ENCODE results near the gene SORBS2.

The SORBS2 gene

DNA sequence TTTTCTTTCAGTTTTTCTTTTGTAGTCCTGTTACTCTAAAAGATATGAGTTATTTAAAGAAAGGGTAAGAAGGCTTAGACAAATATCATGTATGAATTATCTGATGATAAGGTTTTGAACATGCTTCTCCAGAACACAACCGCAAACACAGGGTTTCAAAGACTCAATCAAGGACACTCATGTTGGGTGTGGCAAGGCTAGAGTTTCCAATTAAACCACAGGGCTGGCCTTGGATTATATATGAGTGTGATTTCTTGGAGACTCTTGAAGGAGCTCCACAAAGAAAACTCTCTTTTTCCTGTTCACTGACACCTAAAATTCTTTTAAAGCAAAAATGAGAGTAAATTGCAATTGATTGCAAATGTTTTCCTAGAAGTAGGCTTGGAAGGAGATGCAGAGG lies 166.6 kb downstream of the SORBS2 start:
- H3K4me3 ChIP-seq (ENCODE audit: low read depth, low read length) = no peak overlapping the region
- in situ Hi-C loops (cut with HindIII; ENCODE audit: low pct_ligation_motif_present, low sequenced_read_pairs) = no loop called here
- no peak overlapping the region for H3K27ac ChIP-seq
- peaks cover 41% of the 10 kb centered on the region for H3K36me3 ChIP-seq (replicated peaks)
- no peak for DNase-seq
- no peaks in the 10 kb centered on the region for H3K27me3 ChIP-seq (replicated peaks)
- TF ChIP-seq, protein P1, sequence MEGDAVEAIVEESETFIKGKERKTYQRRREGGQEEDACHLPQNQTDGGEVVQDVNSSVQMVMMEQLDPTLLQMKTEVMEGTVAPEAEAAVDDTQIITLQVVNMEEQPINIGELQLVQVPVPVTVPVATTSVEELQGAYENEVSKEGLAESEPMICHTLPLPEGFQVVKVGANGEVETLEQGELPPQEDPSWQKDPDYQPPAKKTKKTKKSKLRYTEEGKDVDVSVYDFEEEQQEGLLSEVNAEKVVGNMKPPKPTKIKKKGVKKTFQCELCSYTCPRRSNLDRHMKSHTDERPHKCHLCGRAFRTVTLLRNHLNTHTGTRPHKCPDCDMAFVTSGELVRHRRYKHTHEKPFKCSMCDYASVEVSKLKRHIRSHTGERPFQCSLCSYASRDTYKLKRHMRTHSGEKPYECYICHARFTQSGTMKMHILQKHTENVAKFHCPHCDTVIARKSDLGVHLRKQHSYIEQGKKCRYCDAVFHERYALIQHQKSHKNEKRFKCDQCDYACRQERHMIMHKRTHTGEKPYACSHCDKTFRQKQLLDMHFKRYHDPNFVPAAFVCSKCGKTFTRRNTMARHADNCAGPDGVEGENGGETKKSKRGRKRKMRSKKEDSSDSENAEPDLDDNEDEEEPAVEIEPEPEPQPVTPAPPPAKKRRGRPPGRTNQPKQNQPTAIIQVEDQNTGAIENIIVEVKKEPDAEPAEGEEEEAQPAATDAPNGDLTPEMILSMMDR (IDR thresholded peaks at IDR 0.05; ENCODE audit: low read depth, low read length, missing control alignments) = no peak

GRCh38 chr4:185644408-185644807 lies 167.6 kb downstream of the SORBS2 start:
- no peak for DNase-seq
- H3K4me3 ChIP-seq (ENCODE audit: low read depth, low read length) = no peak overlapping the region
- no peak overlapping the region for H3K27ac ChIP-seq
- TF ChIP-seq, protein P1 (IDR thresholded peaks at IDR 0.05; ENCODE audit: low read depth, low read length, missing control alignments) = no peak
- in situ Hi-C loops (cut with HindIII; ENCODE audit: low pct_ligation_motif_present, low sequenced_read_pairs) = no loop called here
- H3K27me3 ChIP-seq (replicated peaks) = no peaks in the 10 kb centered on the region
- peaks cover 39% of the 10 kb centered on the region for H3K36me3 ChIP-seq (replicated peaks)

- in situ Hi-C loops (cut with HindIII; ENCODE audit: low pct_ligation_motif_present, low sequenced_read_pairs) = no loop called here
- DNase-seq = no peak
- no peak overlapping the region for H3K27ac ChIP-seq
- H3K27me3 ChIP-seq (replicated peaks) = no peaks in the 10 kb centered on the region
- H3K4me3 ChIP-seq (ENCODE audit: low read depth, low read length) = no peak overlapping the region
- TF ChIP-seq, protein P1 (IDR thresholded peaks at IDR 0.05; ENCODE audit: low read depth, low read length, missing control alignments) = no peak
- peaks cover 40% of the 10 kb centered on the region for H3K36me3 ChIP-seq (replicated peaks)
These were observed 169.1 kb downstream of the SORBS2 start for GRCh38 chr4:185642907-185643306.

DNA sequence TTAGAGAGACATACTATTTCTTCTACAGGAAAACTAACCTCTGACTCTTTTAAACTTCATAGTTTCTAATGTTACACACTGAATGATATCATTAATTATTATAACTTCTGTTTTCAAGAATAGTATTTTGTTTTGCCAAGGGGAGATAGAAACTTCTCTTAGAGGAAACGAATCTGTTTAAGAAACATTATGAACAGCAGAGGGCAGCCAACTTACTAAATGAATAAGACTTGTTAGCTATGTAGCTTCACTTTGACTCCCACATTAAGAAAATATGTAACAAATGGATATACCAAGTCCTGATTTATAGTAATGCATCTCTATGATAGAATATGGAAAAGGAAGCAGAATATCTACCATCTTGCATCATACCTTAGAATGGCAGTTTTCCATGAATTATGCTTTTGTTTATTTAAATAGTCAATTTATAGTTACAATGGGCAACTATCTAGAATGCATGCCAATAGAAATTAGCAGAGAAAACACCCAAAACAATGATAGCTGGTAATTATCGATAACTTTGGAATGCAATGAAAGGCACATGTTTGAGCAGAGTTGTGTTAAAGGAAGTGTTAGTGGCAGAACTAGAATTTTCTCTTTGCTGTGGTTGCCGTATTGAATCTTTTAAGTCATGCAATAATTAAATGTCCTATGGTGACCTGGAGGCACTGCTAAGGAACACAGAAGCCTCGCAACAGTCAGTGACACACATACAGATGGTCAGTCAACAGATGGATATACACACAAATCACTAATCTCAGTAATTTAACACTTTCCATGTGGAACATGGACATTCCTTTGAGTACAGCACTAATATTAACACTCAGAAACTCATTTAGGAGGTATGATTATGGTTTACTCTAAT lies 171.0 kb downstream of the SORBS2 start:
- peak overlapping the region; percentile 8 for H3K27ac ChIP-seq
- TF ChIP-seq, protein P1 (IDR thresholded peaks at IDR 0.05; ENCODE audit: low read depth, low read length, missing control alignments) = peak; percentile 42
- peaks cover 30% of the 10 kb centered on the region for H3K36me3 ChIP-seq (replicated peaks)
- DNase-seq = peak; percentile 54
- in situ Hi-C loops (cut with HindIII; ENCODE audit: low pct_ligation_motif_present, low sequenced_read_pairs) = no loop called here
- no peak overlapping the region for H3K4me3 ChIP-seq (ENCODE audit: low read depth, low read length)
- no peaks in the 10 kb centered on the region for H3K27me3 ChIP-seq (replicated peaks)

GRCh38 chr4:185638548-185639301 lies 173.3 kb downstream of the SORBS2 start:
- in situ Hi-C loops (cut with HindIII; ENCODE audit: low pct_ligation_motif_present, low sequenced_read_pairs) = no loop called here
- H3K4me3 ChIP-seq (ENCODE audit: low read depth, low read length) = peak overlapping the region; percentile 9
- TF ChIP-seq, protein P1 (IDR thresholded peaks at IDR 0.05; ENCODE audit: low read depth, low read length, missing control alignments) = no peak
- no peak for DNase-seq
- no peaks in the 10 kb centered on the region for H3K27me3 ChIP-seq (replicated peaks)
- no peak overlapping the region for H3K27ac ChIP-seq
- H3K36me3 ChIP-seq (replicated peaks) = peaks cover 15% of the 10 kb centered on the region

Data from brain microvascular endothelial cell (primary cell).